PFSK-1 (cell line): Measurements from ENCODE around the gene CEP72.

Experiments used
- POLR2AphosphoS5 ChIP-seq: IDR thresholded peaks from 2 replicates; pipeline ENCODE4 v1.6.1; 2012; ENCODE audit warnings: low read depth, mild to moderate bottlenecking, control low read depth, low read length, moderate library complexity
- TAF1 ChIP-seq: IDR thresholded peaks from 2 replicates; pipeline ENCODE4 v1.6.1; 2012; ENCODE audit warnings: low read length, control low read depth, borderline replicate concordance; ENCODE audit not compliant: insufficient read depth
- TF ChIP-seq, protein P1 (sequence below), 2 experiments: IDR thresholded peaks; 2 replicates each; pipeline versions ENCODE4 v1.6.1 to v1.8.0; 2011 to 2012; ENCODE audit warnings: low read depth in 2 of 2, low read length in 2 of 2, control low read depth in 1 of 2, inconsistent platforms in 1 of 2, mild to moderate bottlenecking in 1 of 2, moderate library complexity in 1 of 2; ENCODE audit not compliant: insufficient read depth in 1 of 2

DNA sequence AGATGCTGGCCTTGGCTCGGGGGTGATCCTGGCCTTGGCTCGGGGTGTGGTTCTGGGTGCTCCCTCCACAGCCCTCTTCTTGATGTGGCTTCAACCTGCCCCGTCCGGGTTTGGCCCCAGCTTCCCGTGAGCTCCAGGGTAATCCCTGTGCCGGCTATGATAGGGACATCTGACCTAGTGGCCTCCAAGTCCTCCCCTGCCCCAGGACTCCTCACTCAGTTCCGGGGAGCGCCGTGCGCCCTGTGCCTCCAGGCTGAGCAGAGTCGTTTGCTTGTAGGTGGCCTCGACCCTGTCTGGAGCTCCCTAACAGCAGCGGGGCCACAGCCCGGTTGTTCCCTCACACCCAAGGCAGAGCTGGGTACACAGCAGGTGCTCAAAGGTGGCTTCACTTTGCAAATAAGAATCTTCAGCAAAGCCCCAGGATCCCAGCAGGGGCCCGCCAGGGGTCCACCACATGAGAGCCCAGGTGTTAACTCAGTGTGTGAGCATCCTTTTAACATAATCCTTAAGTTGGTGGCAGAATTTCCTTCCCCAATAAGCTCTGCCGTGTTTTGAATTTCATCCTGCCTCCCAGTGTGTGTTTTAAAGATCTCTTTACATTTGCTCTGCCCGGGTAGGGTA, 32.3 kb upstream of the CEP72 start:
- TF ChIP-seq POLR2AphosphoS5, result no peak
- no peak for TF ChIP-seq TAF1
- TF ChIP-seq, protein P1, sequence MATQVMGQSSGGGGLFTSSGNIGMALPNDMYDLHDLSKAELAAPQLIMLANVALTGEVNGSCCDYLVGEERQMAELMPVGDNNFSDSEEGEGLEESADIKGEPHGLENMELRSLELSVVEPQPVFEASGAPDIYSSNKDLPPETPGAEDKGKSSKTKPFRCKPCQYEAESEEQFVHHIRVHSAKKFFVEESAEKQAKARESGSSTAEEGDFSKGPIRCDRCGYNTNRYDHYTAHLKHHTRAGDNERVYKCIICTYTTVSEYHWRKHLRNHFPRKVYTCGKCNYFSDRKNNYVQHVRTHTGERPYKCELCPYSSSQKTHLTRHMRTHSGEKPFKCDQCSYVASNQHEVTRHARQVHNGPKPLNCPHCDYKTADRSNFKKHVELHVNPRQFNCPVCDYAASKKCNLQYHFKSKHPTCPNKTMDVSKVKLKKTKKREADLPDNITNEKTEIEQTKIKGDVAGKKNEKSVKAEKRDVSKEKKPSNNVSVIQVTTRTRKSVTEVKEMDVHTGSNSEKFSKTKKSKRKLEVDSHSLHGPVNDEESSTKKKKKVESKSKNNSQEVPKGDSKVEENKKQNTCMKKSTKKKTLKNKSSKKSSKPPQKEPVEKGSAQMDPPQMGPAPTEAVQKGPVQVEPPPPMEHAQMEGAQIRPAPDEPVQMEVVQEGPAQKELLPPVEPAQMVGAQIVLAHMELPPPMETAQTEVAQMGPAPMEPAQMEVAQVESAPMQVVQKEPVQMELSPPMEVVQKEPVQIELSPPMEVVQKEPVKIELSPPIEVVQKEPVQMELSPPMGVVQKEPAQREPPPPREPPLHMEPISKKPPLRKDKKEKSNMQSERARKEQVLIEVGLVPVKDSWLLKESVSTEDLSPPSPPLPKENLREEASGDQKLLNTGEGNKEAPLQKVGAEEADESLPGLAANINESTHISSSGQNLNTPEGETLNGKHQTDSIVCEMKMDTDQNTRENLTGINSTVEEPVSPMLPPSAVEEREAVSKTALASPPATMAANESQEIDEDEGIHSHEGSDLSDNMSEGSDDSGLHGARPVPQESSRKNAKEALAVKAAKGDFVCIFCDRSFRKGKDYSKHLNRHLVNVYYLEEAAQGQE (IDR thresholded peaks at IDR 0.05; ENCODE audit: insufficient read depth in 1 of 2, low read depth in 2 of 2, low read length in 2 of 2), result no peak
